ES-I3 (cell line): ENCODE data around the gene KRT15.

Experiments used
- H3K36me3 ChIP-seq: 2 replicates; pipeline ENCODE4 v1.6.1; 2013; ENCODE audit warnings: mild to moderate bottlenecking, low read length, control low read depth, moderate library complexity; ENCODE audit not compliant: insufficient read depth
- H3K4me1 ChIP-seq: 2 replicates; pipeline ENCODE4 v1.6.1; 2013; ENCODE audit warnings: mild to moderate bottlenecking, control low read depth, low read length; ENCODE audit not compliant: insufficient read depth
- H3K9ac ChIP-seq: 2 replicates; pipeline ENCODE4 v1.6.1; 2013; ENCODE audit warnings: low read depth, mild to moderate bottlenecking, low read length, moderate library complexity
- H3K9me3 ChIP-seq: 2 replicates; pipeline ENCODE4 v1.6.1; 2013; ENCODE audit warnings: mild to moderate bottlenecking, low read length, moderate library complexity; ENCODE audit not compliant: control insufficient read depth, insufficient read depth

Gene KRT15

DNA sequence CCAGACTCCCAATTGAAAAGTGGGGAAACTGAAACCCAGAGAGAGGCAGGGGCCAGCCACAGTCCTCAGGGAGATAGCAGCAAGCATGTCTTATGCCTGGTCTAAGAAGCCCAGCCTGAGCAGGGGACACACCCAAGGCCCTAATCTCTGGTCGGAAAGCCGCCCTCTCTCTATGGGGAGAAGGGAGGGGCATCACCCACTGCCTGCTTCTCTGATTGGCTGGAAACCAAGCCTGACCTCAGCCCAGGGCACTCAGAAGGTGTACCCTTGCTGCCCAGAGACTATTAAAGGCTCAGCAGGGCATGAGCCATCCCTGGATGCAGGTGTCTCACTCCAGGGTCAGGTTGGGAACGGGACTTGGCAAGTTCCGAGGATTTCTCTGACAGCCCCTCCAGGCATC lies 7.6 kb downstream of the KRT15 start:
- H3K9ac ChIP-seq, result no peak overlapping the region
- H3K36me3 ChIP-seq, result no peaks in the 10 kb centered on the region
- no peaks in the 10 kb centered on the region for H3K9me3 ChIP-seq
- H3K4me1 ChIP-seq, result peaks cover 15% of the 10 kb centered on the region

DNA sequence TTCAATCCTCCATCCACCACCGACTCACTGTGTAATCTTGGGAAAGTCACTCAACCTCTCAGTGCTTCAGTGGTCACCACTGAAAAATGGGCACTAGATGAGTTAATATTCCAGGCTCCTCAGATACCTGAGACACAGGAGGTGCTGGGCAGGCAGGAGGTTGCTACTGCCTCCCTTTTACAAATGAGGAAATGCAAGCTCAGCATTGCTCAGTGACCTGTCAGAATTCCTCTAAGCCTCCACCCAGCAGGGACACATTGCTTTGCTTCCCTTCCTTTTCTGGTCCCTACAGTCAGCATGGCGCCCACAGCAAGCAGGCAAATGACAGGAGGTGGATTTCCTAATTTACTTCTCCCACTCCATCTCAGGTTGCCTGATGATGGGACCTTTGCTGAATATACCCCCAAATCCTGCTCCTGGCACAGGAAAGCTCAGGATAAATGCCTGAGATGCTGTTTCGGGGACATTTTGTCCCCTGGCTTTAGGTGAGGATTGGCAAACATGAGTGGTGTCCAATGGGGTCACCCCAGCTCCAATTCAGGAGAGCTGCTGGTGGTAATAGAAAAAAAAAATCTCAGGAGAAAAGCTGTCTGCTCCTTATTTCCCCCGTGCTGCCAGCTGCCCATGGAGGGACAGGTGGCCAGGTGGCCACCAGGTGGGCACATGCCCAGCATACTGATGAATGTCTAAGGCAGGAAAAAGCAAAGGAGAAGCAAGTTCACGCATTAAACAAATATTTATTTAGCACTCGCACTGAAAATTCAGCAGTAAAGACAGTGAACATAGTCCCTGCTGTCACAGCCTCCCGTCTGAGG lies 8.2 kb downstream of the KRT15 start:
- Histone ChIP-seq H3K9me3 (no peaks in the 10 kb centered on the region), H3K9ac (no peak overlapping the region), H3K36me3 (no peaks in the 10 kb centered on the region), H3K4me1 (peaks cover 15% of the 10 kb centered on the region)

DNA sequence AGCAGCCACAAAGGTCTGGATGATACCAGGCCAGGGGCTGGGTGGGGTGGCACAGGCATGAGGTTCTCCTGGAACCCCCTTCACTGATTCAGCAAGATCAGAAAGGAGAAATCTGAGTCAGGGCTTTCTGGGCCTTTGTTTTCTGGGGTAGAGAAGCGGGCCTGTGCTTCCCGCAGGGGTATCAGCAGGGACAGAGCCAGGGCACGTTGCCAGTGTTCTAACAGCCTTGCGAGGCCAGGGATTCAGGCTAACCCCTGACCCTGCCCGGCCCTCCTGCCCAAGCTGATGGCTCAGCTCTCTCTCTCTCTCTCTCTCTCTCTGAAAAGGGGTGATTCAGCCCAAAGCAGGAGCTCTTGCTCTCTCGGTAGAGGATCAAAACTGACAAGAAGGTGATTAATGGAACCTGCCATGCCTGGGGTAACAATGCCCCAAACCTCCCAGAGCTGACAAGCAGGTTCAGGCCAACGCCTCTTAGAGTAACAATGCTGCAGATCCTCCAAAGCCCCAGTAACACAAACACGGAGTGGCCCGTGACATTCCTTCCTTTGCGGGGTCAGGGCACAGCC lies 11.3 kb downstream of the KRT15 start:
- H3K9ac ChIP-seq, result no peak overlapping the region
- peaks cover 15% of the 10 kb centered on the region for H3K4me1 ChIP-seq
- H3K36me3 ChIP-seq, result no peaks in the 10 kb centered on the region

DNA sequence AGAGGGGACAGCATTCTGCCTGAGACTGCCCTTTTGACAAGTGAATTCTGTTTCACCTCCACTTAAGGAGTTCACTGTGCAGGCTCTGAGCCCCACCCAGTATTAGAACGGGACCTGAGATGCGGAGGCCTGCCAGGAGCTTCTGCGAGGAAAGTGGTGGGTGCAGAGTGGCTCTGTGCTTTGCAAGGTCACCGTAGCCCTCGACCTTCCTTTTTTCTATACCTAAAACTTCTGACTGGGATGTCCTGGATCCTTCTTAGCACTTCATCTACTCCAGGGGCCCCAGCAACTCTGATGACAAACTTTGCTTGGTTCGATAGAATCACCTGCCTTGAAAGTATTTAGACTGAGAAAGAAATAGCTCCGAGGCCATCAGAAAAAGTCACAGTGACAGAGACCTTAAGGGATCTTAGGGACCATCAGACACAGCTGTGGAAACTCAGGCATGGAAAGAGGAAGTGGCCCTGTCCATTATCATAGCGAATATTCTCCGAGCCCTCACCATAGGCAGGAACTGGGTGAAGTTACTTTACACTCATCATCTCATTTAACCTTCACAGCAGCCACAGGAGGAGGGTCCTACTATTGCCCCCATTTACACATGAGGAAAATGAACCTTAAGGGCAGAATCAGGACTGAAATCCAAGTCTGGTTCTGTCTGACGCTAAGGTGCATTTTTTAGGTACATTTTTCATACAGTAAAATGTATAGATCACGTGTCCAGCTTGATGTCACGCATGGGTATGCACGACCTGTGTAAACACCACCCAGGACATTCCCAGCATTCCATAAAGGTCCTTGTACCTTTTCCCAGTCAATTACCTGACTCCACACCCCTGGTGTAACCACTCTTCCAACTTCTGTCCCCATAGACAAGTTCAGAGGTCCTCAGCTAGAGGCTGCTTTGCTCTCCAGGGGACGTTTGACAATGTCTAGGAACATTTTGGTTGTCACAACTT lies 12.6 kb downstream of the KRT15 start:
- H3K9me3 ChIP-seq, result no peaks in the 10 kb centered on the region
- peaks cover 24% of the 10 kb centered on the region for H3K4me1 ChIP-seq
- H3K9ac ChIP-seq, result no peak overlapping the region
- H3K36me3 ChIP-seq, result no peaks in the 10 kb centered on the region

More for the DNA sequence above, 11.3 kb downstream of the KRT15 start:
- H3K9me3 ChIP-seq, result no peaks in the 10 kb centered on the region

DNA sequence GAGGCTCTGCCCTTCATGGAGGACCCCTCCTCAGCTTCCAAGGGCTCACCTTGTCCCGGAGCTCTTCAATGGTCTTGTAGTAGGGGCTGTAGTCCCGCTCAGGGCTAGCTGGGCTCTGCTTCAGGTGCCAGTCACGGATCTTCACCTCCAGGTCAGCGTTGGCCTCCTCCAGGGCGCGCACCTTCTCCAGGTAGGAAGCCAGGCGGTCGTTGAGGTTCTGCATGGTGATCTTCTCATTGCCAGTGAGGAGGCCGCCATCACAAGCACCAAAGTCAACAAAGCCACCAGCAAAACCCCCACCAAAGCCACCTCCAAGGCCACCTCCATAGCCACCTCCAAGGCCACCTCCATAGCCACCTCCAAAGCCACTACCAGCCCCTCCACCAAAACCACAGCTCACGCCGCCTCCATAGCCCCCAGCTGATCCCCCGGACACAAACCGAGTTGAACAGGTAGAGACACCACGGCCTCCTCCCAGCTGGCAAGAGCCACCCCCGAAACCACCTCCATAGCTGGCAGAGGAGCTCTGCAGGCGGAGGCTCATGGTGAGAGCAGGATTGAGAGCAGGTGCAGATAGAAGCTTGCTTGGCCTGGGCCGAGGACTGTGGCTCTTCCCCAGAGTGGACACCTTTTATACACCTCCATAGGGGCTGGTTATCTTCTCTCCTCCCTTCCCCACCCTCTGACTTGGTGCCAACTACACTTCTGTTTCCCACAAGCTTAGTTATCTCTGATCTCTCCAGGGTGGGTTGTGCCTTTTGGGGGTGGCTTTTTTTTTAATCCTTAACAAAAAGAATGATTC lies 13.5 kb downstream of the KRT15 start, which contains the start of gene KRT13:
Gene KRT13, minus strand, starts transcription at position 606 of the 802 bp plus-strand sequence. Its CDS starts 62 bp downstream, at position 544.
- Histone ChIP-seq H3K4me1 (peaks cover 24% of the 10 kb centered on the region), H3K36me3 (no peaks in the 10 kb centered on the region), H3K9me3 (no peaks in the 10 kb centered on the region), H3K9ac (no peak within 1 kb of the TSS)

DNA sequence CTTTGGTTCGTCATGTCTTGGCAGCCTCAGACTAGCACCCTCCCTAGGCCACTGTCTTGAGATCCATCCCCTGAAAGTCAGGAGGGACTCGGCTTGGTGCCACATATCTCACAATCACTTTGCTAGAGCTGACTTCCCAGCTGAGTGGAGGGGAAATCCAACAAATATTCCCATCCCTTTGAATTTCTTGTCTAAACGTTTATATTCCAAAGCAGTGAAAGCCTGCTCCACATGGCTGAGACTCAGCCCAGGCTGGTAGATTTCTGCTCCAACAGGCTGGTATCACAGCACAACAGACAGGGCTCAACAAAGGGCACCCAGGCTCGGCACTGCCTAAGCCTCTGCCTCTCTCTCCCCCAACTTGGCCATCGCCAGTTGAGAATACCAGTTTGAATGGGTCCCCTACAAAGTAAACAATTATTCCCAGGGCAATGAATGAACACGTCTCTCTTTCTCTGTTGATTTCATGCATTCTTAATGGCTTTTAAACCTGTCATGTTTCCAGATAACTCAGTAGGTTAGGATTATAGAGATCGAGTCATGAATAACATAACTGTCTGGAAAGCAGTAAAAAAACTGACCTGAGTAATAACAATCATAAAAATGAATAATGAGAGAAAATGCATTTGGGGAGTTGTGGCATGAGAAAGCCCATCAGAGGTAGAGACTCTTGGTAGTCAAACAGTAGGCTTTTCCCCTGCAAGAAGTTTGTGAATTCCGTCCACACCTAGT lies 14.3 kb downstream of the KRT15 start:
- Histone ChIP-seq H3K9ac (no peak overlapping the region), H3K36me3 (no peaks in the 10 kb centered on the region), H3K9me3 (no peaks in the 10 kb centered on the region), H3K4me1 (peaks cover 25% of the 10 kb centered on the region)

DNA sequence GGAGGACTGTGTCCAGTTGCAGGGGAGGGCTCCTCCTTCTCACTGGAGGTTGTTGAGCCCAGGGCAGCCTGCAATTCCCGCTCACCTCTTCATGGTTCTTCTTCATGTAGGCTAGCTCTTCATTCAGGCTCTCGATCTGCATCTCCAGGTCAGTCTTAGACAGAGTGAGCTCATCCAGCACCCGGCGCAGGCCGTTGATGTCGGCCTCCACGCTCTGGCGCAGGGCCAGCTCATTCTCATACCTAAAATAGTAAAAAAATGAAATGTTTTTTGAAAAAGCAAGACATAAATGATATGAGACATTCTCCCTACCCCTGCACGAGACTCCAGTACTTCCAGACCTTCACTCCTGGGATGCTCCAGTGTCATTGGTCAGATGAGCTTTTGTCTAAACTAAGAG lies 15.5 kb downstream of the KRT15 start:
- H3K9ac ChIP-seq, result no peak overlapping the region
- no peaks in the 10 kb centered on the region for H3K36me3 ChIP-seq
- H3K9me3 ChIP-seq, result no peaks in the 10 kb centered on the region
- H3K4me1 ChIP-seq, result peaks cover 25% of the 10 kb centered on the region

DNA sequence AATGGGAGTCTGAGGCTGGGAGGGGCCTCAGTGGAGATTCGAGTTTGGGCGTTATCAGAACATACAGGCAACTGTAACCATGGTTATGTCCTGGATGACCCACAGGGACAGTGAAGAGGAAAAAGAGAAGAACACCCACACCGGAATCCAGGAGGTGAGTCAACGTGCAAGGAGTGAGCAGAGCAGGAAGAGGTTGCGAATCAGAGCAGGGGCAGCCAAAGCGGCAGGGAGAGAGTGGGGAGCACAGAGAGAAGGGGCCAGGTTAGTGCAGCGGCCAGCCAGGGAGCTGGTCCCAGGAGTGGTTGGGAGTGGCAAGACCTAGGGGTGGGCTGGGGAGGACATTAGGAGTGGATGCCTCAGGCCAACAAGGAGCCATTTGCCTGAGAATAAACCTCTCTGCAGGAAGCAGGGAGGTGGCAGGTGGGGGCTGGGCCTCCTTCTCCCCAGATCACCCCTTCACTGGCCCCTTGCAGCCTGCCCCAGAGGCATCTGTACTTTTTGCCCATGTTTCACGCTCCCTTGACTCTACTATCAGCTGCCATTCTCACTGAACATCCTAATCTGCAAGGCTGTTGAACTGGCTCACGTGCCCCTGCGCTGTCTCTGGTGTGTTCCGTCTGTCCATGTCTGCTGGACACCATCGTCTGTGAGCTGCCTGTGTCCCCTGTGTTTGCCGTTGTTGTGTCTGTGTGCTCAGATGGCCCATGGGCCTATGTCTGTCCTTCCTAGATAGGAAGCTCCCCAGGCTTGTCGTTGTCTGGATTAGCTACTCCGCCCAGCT lies 18.4 kb downstream of the KRT15 start:
- H3K9ac ChIP-seq, result no peak overlapping the region
- H3K9me3 ChIP-seq, result no peaks in the 10 kb centered on the region
- peaks cover 25% of the 10 kb centered on the region for H3K4me1 ChIP-seq
- H3K36me3 ChIP-seq, result no peaks in the 10 kb centered on the region

DNA sequence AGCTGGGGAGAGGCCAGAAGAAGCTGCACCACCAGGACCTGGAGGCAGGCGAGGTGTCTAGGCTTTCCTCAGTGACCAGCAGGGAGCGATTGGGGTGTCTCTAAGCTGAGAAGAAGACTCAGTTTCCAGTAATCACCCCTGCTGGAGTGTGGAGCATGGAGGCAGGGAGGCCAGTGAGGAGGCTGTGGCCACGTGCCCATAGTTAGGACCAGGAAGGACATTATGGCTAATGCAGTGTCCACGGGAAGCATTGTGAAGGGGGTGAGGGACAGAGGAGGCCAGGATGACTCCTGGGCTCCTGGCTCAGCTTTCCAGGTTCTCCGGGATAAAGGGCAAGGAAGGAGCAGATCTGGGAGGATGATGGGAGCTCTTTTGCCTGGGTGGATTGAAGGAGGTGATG lies 19.0 kb downstream of the KRT15 start:
- Histone ChIP-seq H3K36me3 (no peaks in the 10 kb centered on the region), H3K9ac (no peak overlapping the region), H3K4me1 (peaks cover 25% of the 10 kb centered on the region), H3K9me3 (no peaks in the 10 kb centered on the region)

DNA sequence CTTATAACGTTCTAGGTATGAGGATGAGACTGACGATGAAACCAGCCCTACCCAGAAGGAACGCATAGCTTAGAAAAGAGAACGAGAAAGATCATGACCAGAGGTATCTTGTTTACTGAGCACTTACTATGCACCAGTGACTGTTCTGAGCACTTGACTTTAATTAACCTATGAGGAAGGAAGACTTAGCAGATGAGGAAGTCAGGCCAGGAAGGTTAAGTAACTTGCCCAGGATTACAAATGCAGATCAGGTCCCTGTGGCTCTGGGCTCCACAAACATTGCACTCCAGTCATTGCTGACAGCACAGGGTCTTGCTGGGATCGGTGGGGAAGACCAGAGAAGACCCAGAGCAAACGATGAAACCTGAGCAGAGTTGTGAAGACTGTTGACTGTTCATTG lies 20.4 kb downstream of the KRT15 start:
- H3K36me3 ChIP-seq, result no peaks in the 10 kb centered on the region
- no peak overlapping the region for H3K9ac ChIP-seq
- H3K9me3 ChIP-seq, result no peaks in the 10 kb centered on the region
- peaks cover 25% of the 10 kb centered on the region for H3K4me1 ChIP-seq

DNA sequence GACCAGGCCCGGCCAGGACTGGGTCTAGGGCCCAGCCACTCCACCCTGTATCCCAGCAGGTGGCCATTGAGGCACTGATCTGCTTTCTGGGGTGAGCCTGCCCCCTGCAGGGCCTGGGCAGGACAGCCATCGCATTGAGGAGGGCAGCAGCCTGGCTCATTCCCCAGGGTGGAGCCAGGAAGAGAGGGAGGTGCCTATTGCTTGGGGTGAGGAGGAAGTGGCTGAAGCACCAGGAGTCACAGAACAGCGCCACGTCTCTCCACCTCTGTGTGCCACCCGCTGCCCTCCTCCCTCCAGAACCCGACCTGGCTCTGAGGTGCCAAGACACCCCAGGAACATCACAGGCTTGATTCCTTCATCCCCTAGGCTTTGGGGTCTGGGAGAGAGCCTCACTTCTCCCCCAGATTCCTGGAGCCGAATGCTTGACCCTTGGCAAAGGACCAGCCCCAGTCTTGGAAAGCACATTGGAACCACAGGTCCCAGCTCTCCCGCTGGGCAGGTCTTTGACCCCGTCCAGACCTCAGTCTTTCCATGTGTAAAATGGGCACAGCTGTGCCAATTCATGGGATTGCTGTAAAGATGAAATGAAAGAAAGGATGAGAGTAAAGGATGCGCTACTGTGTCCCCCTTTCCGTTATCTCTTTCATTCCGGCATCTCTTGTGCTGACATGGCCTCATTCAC lies 21.7 kb downstream of the KRT15 start:
- Histone ChIP-seq H3K9me3 (no peaks in the 10 kb centered on the region), H3K9ac (no peak overlapping the region), H3K36me3 (no peaks in the 10 kb centered on the region), H3K4me1 (peaks cover 25% of the 10 kb centered on the region)

DNA sequence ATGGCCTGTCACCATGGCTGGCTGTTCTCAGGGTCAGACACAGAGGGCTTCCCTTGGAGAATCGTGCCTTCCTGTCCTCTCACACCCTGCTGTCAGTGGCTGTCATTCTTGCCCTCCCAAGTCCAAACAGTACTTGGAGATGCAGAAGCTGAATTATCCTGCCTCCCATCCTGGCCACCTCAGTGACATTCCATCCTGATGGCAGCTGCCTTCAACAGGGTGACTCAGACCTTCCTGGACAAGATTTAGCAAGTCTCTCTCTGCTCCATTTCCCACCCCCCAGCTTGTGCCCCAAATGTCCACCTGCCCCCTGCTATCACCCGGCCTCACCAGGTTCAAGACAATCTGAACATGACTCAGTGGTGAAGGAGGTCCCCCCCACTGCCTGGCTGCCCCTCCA lies 24.2 kb downstream of the KRT15 start:
- Histone ChIP-seq H3K9ac (no peak overlapping the region), H3K36me3 (no peaks in the 10 kb centered on the region), H3K4me1 (peaks cover 1% of the 10 kb centered on the region; the same call in 1 of the 2 replicates), H3K9me3 (no peaks in the 10 kb centered on the region)
